Keratinocyte (primary cell): Measurements from ENCODE around the gene WDSUB1. TPM values are rescaled to one million over a fixed set of nuclear protein-coding genes. Genes with fewer than 3 reads are reported as not detected.

Experiments
- DNase-seq: peaks from one replicate; pipeline ENCODE4 v3.0.0-alpha.2; 2011; ENCODE audit warnings: low read depth, missing footprints, low spot score
- FAIRE-seq: peaks from 2 replicates; lab custom pipeline; 2011; peaks lifted over from hg19 to GRCh38; lab: Jason Lieb, UNC
- H2AFZ ChIP-seq: 2 replicates; pipeline ENCODE4 v1.6.0; 2012; ENCODE audit warnings: low read length, control low read depth, inconsistent platforms; ENCODE audit not compliant: control insufficient read depth
- H3K27ac ChIP-seq: 2 replicates; pipeline ENCODE4 v1.5.1; 2011; ENCODE audit warnings: low read length; ENCODE audit not compliant: control insufficient read depth, insufficient read depth
- H3K27me3 ChIP-seq: 3 replicates; pipeline ENCODE4 v1.6.0; 2011; ENCODE audit warnings: low read length; ENCODE audit not compliant: control insufficient read depth, insufficient read depth; ENCODE audit errors: extremely low read depth
- H3K36me3 ChIP-seq, 2 experiments: 2 replicates in 1 of 2; 3 replicates in 1 of 2; pipeline ENCODE4 v1.5.1; 2011; ENCODE audit warnings: low read length in 2 of 2, mild to moderate bottlenecking in 1 of 2; ENCODE audit not compliant: control insufficient read depth in 2 of 2, insufficient read depth in 2 of 2; ENCODE audit errors: extremely low read depth in 1 of 2
- H3K4me1 ChIP-seq: 3 replicates; pipeline ENCODE4 v1.5.1; 2011; ENCODE audit warnings: low read length; ENCODE audit not compliant: control insufficient read depth, insufficient read depth; ENCODE audit errors: extremely low read depth
- H3K4me2 ChIP-seq: 3 replicates; pipeline ENCODE4 v1.6.0; 2011; ENCODE audit warnings: low read depth, low read length; ENCODE audit not compliant: control insufficient read depth, insufficient read depth; ENCODE audit errors: extremely low read depth
- H3K4me3 ChIP-seq, 3 experiments: fragments of 200-600 bp in 1 of 3; sonication (generic) in 1 of 3; 2 replicates in 2 of 3; 3 replicates in 1 of 3; pipeline ENCODE4 v1.5.1; 2011 to 2016; ENCODE audit warnings: low read length in 3 of 3, mild to moderate bottlenecking in 3 of 3, control low read depth in 2 of 3, inconsistent platforms in 1 of 3, low read depth in 1 of 3, mixed read lengths in 1 of 3, mixed run types in 1 of 3, moderate library complexity in 1 of 3; ENCODE audit not compliant: control insufficient read depth in 2 of 3, insufficient read depth in 2 of 3; ENCODE audit errors: extremely low read depth in 1 of 3
- H3K79me2 ChIP-seq: 2 replicates; pipeline ENCODE4 v1.6.0; 2012; ENCODE audit warnings: low read length; ENCODE audit not compliant: control insufficient read depth, insufficient read depth
- H3K9ac ChIP-seq: 3 replicates; pipeline ENCODE4 v1.6.0; 2011; ENCODE audit warnings: low read length; ENCODE audit not compliant: control insufficient read depth, insufficient read depth; ENCODE audit errors: extremely low read depth
- H3K9me1 ChIP-seq: 3 replicates; pipeline ENCODE4 v1.6.0; 2011; ENCODE audit warnings: low read length; ENCODE audit not compliant: control insufficient read depth, insufficient read depth; ENCODE audit errors: extremely low read depth
- H3K9me3 ChIP-seq: 2 replicates; pipeline ENCODE4 v1.5.1; 2012; ENCODE audit warnings: low read depth, low read length; ENCODE audit not compliant: control insufficient read depth
- H4K20me1 ChIP-seq: 3 replicates; pipeline ENCODE4 v1.6.0; 2011; ENCODE audit warnings: low read length; ENCODE audit not compliant: control insufficient read depth, insufficient read depth; ENCODE audit errors: extremely low read depth
- CTCF ChIP-seq, 3 experiments: IDR thresholded peaks in 1 of 3; conservative IDR thresholded peaks in 1 of 3; optimal IDR thresholded peaks in 1 of 3; 2 replicates in 2 of 3; 3 replicates in 1 of 3; pipeline versions ENCODE3 to v1.5.1; 2011; ENCODE audit warnings: low read length in 3 of 3, mild to moderate bottlenecking in 3 of 3, moderate library complexity in 2 of 3, control low read depth in 1 of 3, inconsistent platforms in 1 of 3; ENCODE audit not compliant: insufficient read depth in 2 of 3; ENCODE audit errors: extremely low read depth in 1 of 3
- EZH2 ChIP-seq: IDR thresholded peaks from one replicate; pipeline ENCODE4 v1.6.1; 2012; ENCODE audit warnings: inconsistent platforms, mild to moderate bottlenecking, low read length, moderate library complexity
- dilution Hi-C: fragments of 300-500 bp; cut with MboI; formaldehyde crosslinking; loops from one replicate; pipeline ENCODE4 v1.7.0; 2020; ENCODE audit warnings: low sequenced_read_pairs; ENCODE audit not compliant: extremely low pct_ligation_motif_present
- polyA minus RNA-seq, 3 experiments: library from RNA; depleted of rRNA, polyadenylated mRNA; stranded (reverse); fragments of >200 nt; gene quantifications; 1 replicate in 1 of 3; 2 replicates in 1 of 3; 3 replicates in 1 of 3; pipeline ENCODE4 v1.2.3, GENCODE V29; 2011
- polyA plus RNA-seq, 5 experiments: library from polyadenylated mRNA; depleted of rRNA in 3 of 5; stranded (reverse) in 3 of 5; stranded (forward) in 1 of 5; unstranded in 1 of 5; fragments of >200 nt; gene quantifications; 1 replicate in 1 of 5; 2 replicates in 3 of 5; 3 replicates in 1 of 5; pipeline versions ENCODE4 v1.2.1 to v1.2.3, GENCODE V29; 2011 to 2012; ENCODE audit warnings: missing spikeins in 2 of 5, low read depth in 1 of 5, low replicate concordance in 1 of 5

WDSUB1 gene
- polyA plus RNA-seq (2.7 to 4.0 TPM (median 3.1 TPM) in 3 replicates), polyA minus RNA-seq (2.8 to 8.2 TPM (median 3.4 TPM) in 3 replicates)
- polyA plus RNA-seq (2011; ENCODE audit: low read depth) = 3.3 TPM
- 2.5 and 3.1 TPM in 2 replicates for polyA plus RNA-seq (2011; cell fraction: cytosol; rRNA removed)
- polyA plus RNA-seq (2011; cell fraction: nucleus; rRNA removed) = 2.8 and 3.8 TPM in 2 replicates
- 2.4 and 3.6 TPM in 2 replicates for polyA plus RNA-seq (2012; ENCODE audit: low replicate concordance)
- not detected for polyA minus RNA-seq (2011; cell fraction: cytosol; rRNA and poly(A)+ RNA removed)
- 3.0 and 4.8 TPM in 2 replicates for polyA minus RNA-seq (2011; cell fraction: nucleus; rRNA and poly(A)+ RNA removed)

GRCh38 chr2:159285929-159286708 lies at the start of gene WDSUB1:
Gene WDSUB1 (minus strand): TSS chr2:159286703. CDS start chr2:159283069, 3,634 bp downstream.
- Histone ChIP-seq H4K20me1 (no peaks in the 10 kb centered on the region), H3K27me3 (no peaks in the 10 kb centered on the region), H3K4me3 (peak within 1 kb of the TSS; percentile 72 to 83 (median 78)), H3K79me2 (no peaks in the 10 kb centered on the region), H3K4me2 (peak within 1 kb of the TSS; percentile 96), H3K4me1 (peaks cover 18% of the 10 kb centered on the region), H3K36me3 (peaks cover 0 to 2% of the 10 kb centered on the region in 2 experiments), H3K27ac (peak within 1 kb of the TSS; percentile 86), H2AFZ (peak within 1 kb of the TSS; percentile 98), H3K9ac (peak within 1 kb of the TSS; percentile 88), H3K9me1 (no peaks in the 10 kb centered on the region), H3K9me3 (no peaks in the 10 kb centered on the region)
- dilution Hi-C loops = no loop called here
- no peak for DNase-seq
- TF ChIP-seq EZH2 (no peak), CTCF (optimal IDR thresholded peaks at IDR 0.05 in 1 of 3, IDR thresholded peaks at IDR 0.05 in 1 of 3, conservative IDR thresholded peaks at IDR 0.05 in 1 of 3; ENCODE audit: extremely low read depth in 1 of 3, insufficient read depth in 2 of 3, low read length in 3 of 3) (no peak)
- FAIRE-seq = no peak

GRCh38 chr2:159326569-159327255 lies 40.2 kb upstream of the WDSUB1 start:
- TF ChIP-seq EZH2 = no peak
- TF ChIP-seq CTCF (optimal IDR thresholded peaks at IDR 0.05 in 1 of 3, IDR thresholded peaks at IDR 0.05 in 1 of 3, conservative IDR thresholded peaks at IDR 0.05 in 1 of 3; ENCODE audit: extremely low read depth in 1 of 3, insufficient read depth in 2 of 3, low read length in 3 of 3) = no peak
- Histone ChIP-seq H3K9ac (no peak overlapping the region), H3K36me3 (peaks cover 5 to 9% of the 10 kb centered on the region in 2 experiments), H3K9me1 (no peaks in the 10 kb centered on the region), H3K27ac (peak overlapping the region; percentile 37), H3K4me3 (no peak overlapping the region), H3K79me2 (no peaks in the 10 kb centered on the region), H4K20me1 (no peaks in the 10 kb centered on the region), H3K27me3 (no peaks in the 10 kb centered on the region), H3K4me1 (peaks cover 9% of the 10 kb centered on the region), H3K9me3 (no peaks in the 10 kb centered on the region), H3K4me2 (no peak overlapping the region), H2AFZ (no peak overlapping the region)
- FAIRE-seq (peak; percentile 17), DNase-seq (no peak)
- dilution Hi-C loops = no loop called here
